Neural progenitor cell (in vitro differentiated cells): ENCODE data around the gene TIAM1. TPM values are rescaled to one million over a fixed set of nuclear protein-coding genes. Genes with fewer than 3 reads are reported as not detected.

Experiments
- DNase-seq: peaks from one replicate; pipeline ENCODE4 v3.0.0-alpha.2; 2016; ENCODE audit warnings: low spot score
- H2AFZ ChIP-seq: fragments of 200-600 bp; sonication (generic); replicated peaks from 2 replicates; pipeline ENCODE4 v1.6.1; 2016; ENCODE audit warnings: antibody characterized with exemption
- H3F3A ChIP-seq: fragments of 200-600 bp; sonication (generic); 2 replicates; pipeline ENCODE4 v1.6.1; 2016; ENCODE audit warnings: antibody characterized with exemption, low read depth
- H3K27ac ChIP-seq: fragments of 200-600 bp; sonication (generic); 2 replicates; pipeline ENCODE4 v1.5.1; 2016; ENCODE audit warnings: mild to moderate bottlenecking
- H3K27me3 ChIP-seq: fragments of 200-600 bp; sonication (generic); 2 replicates; pipeline ENCODE4 v1.6.1; 2016; ENCODE audit warnings: mild to moderate bottlenecking, moderate library complexity
- H3K36me3 ChIP-seq: fragments of 200-600 bp; sonication (generic); 2 replicates; pipeline ENCODE4 v1.5.1; 2016
- H3K4me1 ChIP-seq: fragments of 200-600 bp; sonication (generic); 2 replicates; pipeline ENCODE4 v1.6.1; 2016; ENCODE audit warnings: mixed run types
- H3K4me2 ChIP-seq: fragments of 200-600 bp; sonication (generic); 2 replicates; pipeline ENCODE4 v1.6.1; 2016
- H3K4me3 ChIP-seq: fragments of 200-600 bp; sonication (generic); 2 replicates; pipeline ENCODE4 v1.5.1; 2016
- H3K79me2 ChIP-seq: fragments of 200-600 bp; sonication (generic); 2 replicates; pipeline ENCODE4 v1.6.1; 2016; ENCODE audit warnings: low read depth
- H3K9ac ChIP-seq: fragments of 200-600 bp; sonication (generic); 2 replicates; pipeline ENCODE4 v1.6.1; 2016
- H3K9me3 ChIP-seq: fragments of 200-600 bp; sonication (generic); 2 replicates; pipeline ENCODE4 v1.5.1; 2016; ENCODE audit warnings: low read depth
- H4K20me1 ChIP-seq: fragments of 200-600 bp; sonication (generic); 2 replicates; pipeline ENCODE4 v1.6.1; 2016; ENCODE audit warnings: low read depth
- H3K27ac Mint-ChIP-seq: 3 replicates; pipeline ENCODE4 v1.8.0; 2021; ENCODE audit warnings: mixed read lengths
- H3K27me3 Mint-ChIP-seq: 2 replicates; pipeline ENCODE4 v1.8.0; 2022; ENCODE audit warnings: low read depth, mild to moderate bottlenecking, inconsistent platforms, moderate library complexity, mixed read lengths; ENCODE audit not compliant: insufficient read depth
- H3K36me3 Mint-ChIP-seq: 3 replicates; pipeline ENCODE4 v1.8.0; 2021; ENCODE audit warnings: mixed read lengths
- H3K4me1 Mint-ChIP-seq: 3 replicates; pipeline ENCODE4 v1.8.0; 2021; ENCODE audit warnings: mixed read lengths
- H3K4me3 Mint-ChIP-seq: 3 replicates; pipeline ENCODE4 v1.8.0; 2021; ENCODE audit warnings: mild to moderate bottlenecking, moderate library complexity, mixed read lengths
- H3K9me3 Mint-ChIP-seq: 3 replicates; pipeline ENCODE4 v1.8.0; 2020; ENCODE audit warnings: mixed read lengths
- EZH2 ChIP-seq: fragments of 200-600 bp; sonication (generic); IDR thresholded peaks from 2 replicates; pipeline ENCODE4 v1.6.1; 2017; ENCODE audit warnings: antibody characterized with exemption, mild to moderate bottlenecking, moderate library complexity
- EZH2phosphoT487 ChIP-seq: fragments of 200-600 bp; sonication (generic); IDR thresholded peaks from 2 replicates; pipeline ENCODE4 v1.6.1; 2017; ENCODE audit warnings: antibody characterized with exemption
- total RNA-seq: library from RNA; depleted of rRNA; stranded (reverse); fragments of >200 nt; gene quantifications from 2 replicates; pipeline ENCODE4 v1.2.3, GENCODE V29; 2015; ENCODE audit warnings: low replicate concordance
- TF ChIP-seq, protein P1 (sequence below): fragments of 200-600 bp; sonication (generic); IDR thresholded peaks from 2 replicates; pipeline ENCODE4 v1.5.1; 2017; ENCODE audit warnings: antibody characterized with exemption, mild to moderate bottlenecking

The TIAM1 gene
- total RNA-seq, 1 donor from 2014 or later = 27.2 TPM

DNA sequence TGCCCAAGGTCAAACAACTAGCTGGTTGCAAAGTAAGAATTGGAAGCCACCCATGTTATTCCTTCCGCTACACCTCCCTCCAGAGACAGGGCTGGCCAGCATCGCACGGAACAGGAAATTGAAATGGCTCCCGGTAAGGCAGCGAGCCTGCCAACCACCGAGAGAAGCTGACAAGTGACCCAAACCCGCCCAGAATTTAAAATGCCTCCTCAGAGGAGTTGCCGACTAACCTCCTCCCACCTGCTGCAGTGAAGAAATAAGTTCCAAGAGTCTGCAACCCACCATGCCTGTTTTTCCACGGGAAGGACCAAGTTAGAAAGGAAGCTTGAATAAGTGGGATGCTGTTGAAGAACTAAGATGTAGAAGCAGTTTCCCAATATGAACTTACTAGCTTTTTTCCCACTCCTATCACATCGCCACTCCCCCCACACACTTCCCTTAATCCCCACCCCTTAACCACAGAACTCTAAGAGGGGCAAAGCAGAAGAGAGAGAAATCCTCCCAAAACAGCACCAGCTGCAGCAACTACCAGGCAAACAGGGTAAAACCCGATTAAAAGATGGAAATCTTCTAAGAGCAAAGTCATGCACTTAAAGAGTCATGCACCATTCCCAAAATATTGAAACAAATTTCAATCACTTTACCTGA lies 78.6 kb downstream of the TIAM1 start:
- TF ChIP-seq, protein P1, sequence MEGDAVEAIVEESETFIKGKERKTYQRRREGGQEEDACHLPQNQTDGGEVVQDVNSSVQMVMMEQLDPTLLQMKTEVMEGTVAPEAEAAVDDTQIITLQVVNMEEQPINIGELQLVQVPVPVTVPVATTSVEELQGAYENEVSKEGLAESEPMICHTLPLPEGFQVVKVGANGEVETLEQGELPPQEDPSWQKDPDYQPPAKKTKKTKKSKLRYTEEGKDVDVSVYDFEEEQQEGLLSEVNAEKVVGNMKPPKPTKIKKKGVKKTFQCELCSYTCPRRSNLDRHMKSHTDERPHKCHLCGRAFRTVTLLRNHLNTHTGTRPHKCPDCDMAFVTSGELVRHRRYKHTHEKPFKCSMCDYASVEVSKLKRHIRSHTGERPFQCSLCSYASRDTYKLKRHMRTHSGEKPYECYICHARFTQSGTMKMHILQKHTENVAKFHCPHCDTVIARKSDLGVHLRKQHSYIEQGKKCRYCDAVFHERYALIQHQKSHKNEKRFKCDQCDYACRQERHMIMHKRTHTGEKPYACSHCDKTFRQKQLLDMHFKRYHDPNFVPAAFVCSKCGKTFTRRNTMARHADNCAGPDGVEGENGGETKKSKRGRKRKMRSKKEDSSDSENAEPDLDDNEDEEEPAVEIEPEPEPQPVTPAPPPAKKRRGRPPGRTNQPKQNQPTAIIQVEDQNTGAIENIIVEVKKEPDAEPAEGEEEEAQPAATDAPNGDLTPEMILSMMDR = no peak
- no peak for TF ChIP-seq EZH2
- no peak for TF ChIP-seq EZH2phosphoT487
- no peak overlapping the region for H3K4me3 ChIP-seq

DNA sequence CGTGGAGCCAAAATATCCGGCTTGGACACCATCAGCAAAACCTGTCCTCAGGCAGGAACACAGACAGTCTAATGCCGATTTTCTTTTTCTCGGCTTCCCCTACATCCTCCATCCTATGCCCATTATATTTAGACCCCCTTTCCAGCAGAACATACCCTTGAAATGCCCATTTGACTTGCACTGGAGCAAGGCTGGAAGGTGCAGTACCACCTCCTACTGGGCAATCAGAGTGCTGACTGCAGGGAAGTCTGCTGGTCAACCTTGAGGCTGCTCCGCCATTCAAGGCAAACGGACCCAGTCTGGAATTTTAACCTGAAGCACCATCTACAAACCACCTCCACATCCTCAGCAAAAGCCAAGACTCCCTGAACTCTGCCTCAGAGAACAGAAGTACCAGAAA lies 79.5 kb downstream of the TIAM1 start:
- no peak overlapping the region for H3K4me3 Mint-ChIP-seq
- H3K4me1 Mint-ChIP-seq = peaks cover 2% of the 10 kb centered on the region
- Histone ChIP-seq H2AFZ (no peak overlapping the region), H3K79me2 (peaks cover 4% of the 10 kb centered on the region), H3K9me3 (no peaks in the 10 kb centered on the region), H3K4me2 (no peak overlapping the region), H3K4me3 (no peak overlapping the region), H3K27ac (no peak overlapping the region), H3F3A (no peaks in the 10 kb centered on the region), H3K27me3 (no peaks in the 10 kb centered on the region), H4K20me1 (no peaks in the 10 kb centered on the region), H3K4me1 (no peaks in the 10 kb centered on the region), H3K9ac (no peak overlapping the region), H3K36me3 (no peaks in the 10 kb centered on the region)
- no peaks in the 10 kb centered on the region for H3K9me3 Mint-ChIP-seq
- H3K36me3 Mint-ChIP-seq = peaks cover 23% of the 10 kb centered on the region
- no peak overlapping the region for H3K27ac Mint-ChIP-seq
- H3K27me3 Mint-ChIP-seq = no peaks in the 10 kb centered on the region
- DNase-seq = no peak
- TF ChIP-seq EZH2phosphoT487 (no peak), EZH2 (no peak)
- TF ChIP-seq, protein P1 = peak; percentile 18

More for the DNA sequence above, 78.6 kb downstream of the TIAM1 start:
- Histone ChIP-seq H3K9ac (no peak overlapping the region), H3K27me3 (no peaks in the 10 kb centered on the region), H3F3A (no peaks in the 10 kb centered on the region), H3K79me2 (peaks cover 4% of the 10 kb centered on the region), H3K36me3 (no peaks in the 10 kb centered on the region), H3K4me1 (no peaks in the 10 kb centered on the region), H3K4me2 (no peak overlapping the region), H4K20me1 (no peaks in the 10 kb centered on the region), H2AFZ (no peak overlapping the region), H3K9me3 (no peaks in the 10 kb centered on the region), H3K27ac (no peak overlapping the region)
- Mint-ChIP-seq H3K27ac (no peak overlapping the region), H3K4me1 (peaks cover 2% of the 10 kb centered on the region), H3K27me3 (no peaks in the 10 kb centered on the region), H3K4me3 (no peak overlapping the region), H3K9me3 (no peaks in the 10 kb centered on the region), H3K36me3 (peaks cover 26% of the 10 kb centered on the region)
- DNase-seq = no peak

DNA sequence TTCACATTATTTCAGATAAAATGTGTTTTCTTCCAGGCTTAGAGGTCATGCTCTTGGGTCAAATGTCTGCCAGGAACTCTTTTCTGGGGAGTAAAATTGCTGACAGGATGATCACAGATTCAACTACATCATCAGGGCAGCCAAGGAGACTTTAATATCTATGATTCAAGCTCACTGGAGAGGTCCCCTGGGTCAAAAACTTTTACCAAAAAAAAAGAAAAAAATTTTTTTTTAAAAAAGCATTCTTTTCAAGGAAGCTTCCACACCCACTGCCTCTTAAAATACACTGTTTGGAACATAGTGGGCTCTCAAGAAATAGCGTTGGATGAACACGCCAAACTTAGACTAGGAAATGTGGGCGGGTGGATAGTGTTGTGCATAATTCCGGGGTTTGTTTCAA lies 81.3 kb downstream of the TIAM1 start:
- Mint-ChIP-seq H3K27ac (no peak overlapping the region), H3K36me3 (peaks cover 23% of the 10 kb centered on the region), H3K27me3 (peaks cover 2% of the 10 kb centered on the region), H3K4me3 (no peak overlapping the region), H3K4me1 (no peaks in the 10 kb centered on the region), H3K9me3 (no peaks in the 10 kb centered on the region)
- no peaks in the 10 kb centered on the region for H4K20me1 ChIP-seq
- H3K4me3 ChIP-seq = no peak overlapping the region
- no peak overlapping the region for H3K27ac ChIP-seq
- H2AFZ ChIP-seq = no peak overlapping the region
- no peaks in the 10 kb centered on the region for H3F3A ChIP-seq
- H3K9me3 ChIP-seq = no peaks in the 10 kb centered on the region
- H3K36me3 ChIP-seq = no peaks in the 10 kb centered on the region
- H3K4me2 ChIP-seq = no peak overlapping the region
- no peaks in the 10 kb centered on the region for H3K27me3 ChIP-seq
- DNase-seq = no peak
- TF ChIP-seq EZH2phosphoT487 (no peak), EZH2 (no peak)
- TF ChIP-seq, protein P1 = no peak
- no peaks in the 10 kb centered on the region for H3K4me1 ChIP-seq
- no peak overlapping the region for H3K9ac ChIP-seq
- H3K79me2 ChIP-seq = peaks cover 4% of the 10 kb centered on the region
